Hepatocyte (in vitro differentiated cells): Measurements from ENCODE around the gene CTRL. TPM values are rescaled to one million over a fixed set of nuclear protein-coding genes. Genes with fewer than 3 reads are reported as not detected.

Experiments
- DNase-seq: peaks from one replicate; pipeline ENCODE4 v3.0.0-alpha.2; 2016; ENCODE audit warnings: low spot score
- H2AFZ ChIP-seq: fragments of 200-600 bp; sonication (generic); 2 replicates; pipeline ENCODE4 v1.6.0; 2016; ENCODE audit warnings: antibody characterized with exemption, mild to moderate bottlenecking
- H3K27ac ChIP-seq: fragments of 200-600 bp; sonication (generic); 2 replicates; pipeline ENCODE4 v1.5.1; 2016; ENCODE audit warnings: mild to moderate bottlenecking
- H3K27me3 ChIP-seq: fragments of 200-600 bp; sonication (generic); 2 replicates; pipeline ENCODE4 v1.6.1; 2016
- H3K36me3 ChIP-seq: fragments of 200-600 bp; sonication (generic); replicated peaks from 2 replicates; pipeline ENCODE4 v1.5.1; 2016; ENCODE audit warnings: low read depth; ENCODE audit not compliant: insufficient read depth
- H3K4me1 ChIP-seq: fragments of 200-600 bp; sonication (generic); 2 replicates; pipeline ENCODE4 v1.5.1; 2016; ENCODE audit warnings: mild to moderate bottlenecking, moderate library complexity; ENCODE audit not compliant: insufficient read depth
- H3K4me2 ChIP-seq: fragments of 200-600 bp; sonication (generic); 2 replicates; pipeline ENCODE4 v1.6.0; 2016
- H3K4me3 ChIP-seq: fragments of 200-600 bp; sonication (generic); 2 replicates; pipeline ENCODE4 v1.5.1; 2016; ENCODE audit warnings: mild to moderate bottlenecking
- H3K79me2 ChIP-seq: fragments of 200-600 bp; sonication (generic); 2 replicates; pipeline ENCODE4 v1.6.0; 2017; ENCODE audit warnings: mild to moderate bottlenecking
- H3K9me2 ChIP-seq: fragments of 200-600 bp; sonication (generic); replicated peaks from 2 replicates; pipeline ENCODE4 v1.6.0; 2017; ENCODE audit warnings: mild to moderate bottlenecking; ENCODE audit not compliant: insufficient read depth
- H3K9me3 ChIP-seq: fragments of 200-600 bp; sonication (generic); 2 replicates; pipeline ENCODE4 v1.5.1; 2016; ENCODE audit warnings: low read depth, mild to moderate bottlenecking
- H4K20me1 ChIP-seq: fragments of 200-600 bp; sonication (generic); 2 replicates; pipeline ENCODE4 v1.6.0; 2016; ENCODE audit warnings: mild to moderate bottlenecking; ENCODE audit not compliant: insufficient read depth, poor library complexity, severe bottlenecking
- EZH2 ChIP-seq: fragments of 200-600 bp; sonication (generic); IDR thresholded peaks from 2 replicates; pipeline ENCODE4 v1.6.1; 2016; ENCODE audit warnings: antibody characterized with exemption, mild to moderate bottlenecking, borderline replicate concordance
- EZH2phosphoT487 ChIP-seq: fragments of 200-600 bp; sonication (generic); IDR thresholded peaks from one replicate; pipeline ENCODE4 v1.6.1; 2018; ENCODE audit warnings: antibody characterized with exemption, mild to moderate bottlenecking, low read depth, moderate library complexity; ENCODE audit not compliant: unreplicated experiment, severe bottlenecking
- WGBS: methylation state at CpG from one replicate; pipeline ENCODE4 v1.1.6; 2016; ENCODE audit warnings: low lambda C conversion rate; ENCODE audit errors: missing lambda C conversion rate; 5-methylcytosine and 5-hydroxymethylcytosine counted together
- polyA plus RNA-seq: library from polyadenylated mRNA; unstranded; fragments of >200 nt; fragmentation: Nextera tagmentation; extraction: Ambion mirVana; gene quantifications from 2 replicates; pipeline ENCODE4 v1.2.1, GENCODE V29; 2016
- total RNA-seq: library from RNA; depleted of rRNA; stranded (reverse); fragments of >200 nt; gene quantifications from 2 replicates; pipeline ENCODE4 v1.2.3, GENCODE V29; 2014
- TF ChIP-seq, protein P1 (sequence below): fragments of 200-600 bp; sonication (generic); IDR thresholded peaks from 2 replicates; pipeline ENCODE4 v1.5.1; 2016; ENCODE audit warnings: antibody characterized with exemption, mild to moderate bottlenecking; ENCODE audit not compliant: poor library complexity

CTRL gene
- total and polyA plus RNA-seq, 2 experiments from 2014 or later = 0.63 to 12.5 TPM

DNA sequence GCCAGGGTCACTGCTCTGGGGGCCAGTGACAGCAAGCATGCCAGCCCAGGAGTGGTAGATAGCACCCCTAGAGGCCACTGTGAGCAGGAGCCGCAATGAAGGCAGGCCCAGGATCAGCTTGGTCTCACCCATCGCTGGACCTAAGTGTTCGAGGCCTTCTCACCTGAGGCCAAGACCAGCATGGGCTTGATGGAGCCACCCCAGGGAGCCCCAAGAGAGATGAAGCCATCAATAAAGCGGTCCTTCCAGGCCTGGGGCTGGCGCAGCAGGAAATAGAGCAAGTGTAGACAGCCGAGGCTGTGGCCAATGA, 10.5 kb upstream of the CTRL start:
- Histone ChIP-seq H2AFZ (no peak overlapping the region), H3K27me3 (no peaks in the 10 kb centered on the region), H3K4me2 (no peak overlapping the region), H3K36me3 (no peaks in the 10 kb centered on the region), H4K20me1 (no peaks in the 10 kb centered on the region), H3K4me3 (no peak overlapping the region), H3K79me2 (peaks cover 23% of the 10 kb centered on the region), H3K27ac (no peak overlapping the region), H3K9me2 (no peaks in the 10 kb centered on the region), H3K9me3 (no peaks in the 10 kb centered on the region), H3K4me1 (peaks cover 4% of the 10 kb centered on the region)
- TF ChIP-seq, protein P1, sequence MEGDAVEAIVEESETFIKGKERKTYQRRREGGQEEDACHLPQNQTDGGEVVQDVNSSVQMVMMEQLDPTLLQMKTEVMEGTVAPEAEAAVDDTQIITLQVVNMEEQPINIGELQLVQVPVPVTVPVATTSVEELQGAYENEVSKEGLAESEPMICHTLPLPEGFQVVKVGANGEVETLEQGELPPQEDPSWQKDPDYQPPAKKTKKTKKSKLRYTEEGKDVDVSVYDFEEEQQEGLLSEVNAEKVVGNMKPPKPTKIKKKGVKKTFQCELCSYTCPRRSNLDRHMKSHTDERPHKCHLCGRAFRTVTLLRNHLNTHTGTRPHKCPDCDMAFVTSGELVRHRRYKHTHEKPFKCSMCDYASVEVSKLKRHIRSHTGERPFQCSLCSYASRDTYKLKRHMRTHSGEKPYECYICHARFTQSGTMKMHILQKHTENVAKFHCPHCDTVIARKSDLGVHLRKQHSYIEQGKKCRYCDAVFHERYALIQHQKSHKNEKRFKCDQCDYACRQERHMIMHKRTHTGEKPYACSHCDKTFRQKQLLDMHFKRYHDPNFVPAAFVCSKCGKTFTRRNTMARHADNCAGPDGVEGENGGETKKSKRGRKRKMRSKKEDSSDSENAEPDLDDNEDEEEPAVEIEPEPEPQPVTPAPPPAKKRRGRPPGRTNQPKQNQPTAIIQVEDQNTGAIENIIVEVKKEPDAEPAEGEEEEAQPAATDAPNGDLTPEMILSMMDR = peak; percentile 53
- no peak for TF ChIP-seq EZH2
- DNase-seq = peak; percentile 55
- WGBS = 84% methylated on average over 6 of the region's 6 CpGs

DNA sequence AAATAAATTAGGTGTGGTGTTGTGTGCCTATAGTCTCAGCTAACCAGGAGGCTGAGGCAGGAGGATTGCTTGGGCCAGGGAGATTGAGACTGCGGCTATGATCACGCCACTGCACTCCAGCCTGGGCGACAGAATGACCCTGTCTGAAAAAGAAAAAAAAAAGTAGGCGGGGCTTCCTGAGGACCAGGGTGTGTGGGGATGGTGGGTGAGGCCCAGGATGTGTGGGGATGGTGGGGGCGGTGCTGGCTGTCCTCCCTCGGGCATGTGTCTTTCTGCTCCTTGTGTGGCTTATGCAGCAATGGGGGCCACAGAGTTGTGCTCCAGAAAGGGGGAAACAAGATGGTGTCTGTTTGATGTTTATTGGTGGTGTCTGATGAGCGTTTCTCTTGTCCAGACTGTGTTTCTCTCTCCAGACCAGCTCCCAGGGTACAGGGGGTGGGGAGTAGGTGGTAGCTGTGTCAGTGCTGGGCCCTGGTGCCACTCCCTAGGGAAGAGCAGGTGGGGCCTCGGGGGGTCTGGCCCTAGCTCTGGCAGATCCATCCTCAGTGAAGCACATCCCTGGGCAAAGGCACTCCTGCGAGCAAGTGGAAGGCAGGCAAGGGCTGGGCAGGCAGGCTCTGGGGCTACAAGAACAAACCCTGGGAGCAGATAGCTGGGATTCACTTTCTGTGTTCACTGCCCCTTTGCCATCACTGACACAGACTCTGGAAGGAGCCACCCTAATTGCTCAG, 10.0 kb upstream of the CTRL start:
- no peak overlapping the region for H3K4me2 ChIP-seq
- peaks cover 24% of the 10 kb centered on the region for H3K79me2 ChIP-seq
- no peaks in the 10 kb centered on the region for H3K9me3 ChIP-seq
- no peaks in the 10 kb centered on the region for H3K9me2 ChIP-seq
- WGBS = 91% methylated on average over 9 of the region's 9 CpGs
- no peaks in the 10 kb centered on the region for H4K20me1 ChIP-seq
- no peak overlapping the region for H2AFZ ChIP-seq
- peaks cover 8% of the 10 kb centered on the region for H3K4me1 ChIP-seq
- H3K4me3 ChIP-seq = no peak overlapping the region
- no peaks in the 10 kb centered on the region for H3K36me3 ChIP-seq
- no peak overlapping the region for H3K27ac ChIP-seq
- DNase-seq = no peak
- TF ChIP-seq, protein P1 = no peak
- TF ChIP-seq EZH2phosphoT487 (no peak), EZH2 (no peak)
- H3K27me3 ChIP-seq = no peaks in the 10 kb centered on the region

DNA sequence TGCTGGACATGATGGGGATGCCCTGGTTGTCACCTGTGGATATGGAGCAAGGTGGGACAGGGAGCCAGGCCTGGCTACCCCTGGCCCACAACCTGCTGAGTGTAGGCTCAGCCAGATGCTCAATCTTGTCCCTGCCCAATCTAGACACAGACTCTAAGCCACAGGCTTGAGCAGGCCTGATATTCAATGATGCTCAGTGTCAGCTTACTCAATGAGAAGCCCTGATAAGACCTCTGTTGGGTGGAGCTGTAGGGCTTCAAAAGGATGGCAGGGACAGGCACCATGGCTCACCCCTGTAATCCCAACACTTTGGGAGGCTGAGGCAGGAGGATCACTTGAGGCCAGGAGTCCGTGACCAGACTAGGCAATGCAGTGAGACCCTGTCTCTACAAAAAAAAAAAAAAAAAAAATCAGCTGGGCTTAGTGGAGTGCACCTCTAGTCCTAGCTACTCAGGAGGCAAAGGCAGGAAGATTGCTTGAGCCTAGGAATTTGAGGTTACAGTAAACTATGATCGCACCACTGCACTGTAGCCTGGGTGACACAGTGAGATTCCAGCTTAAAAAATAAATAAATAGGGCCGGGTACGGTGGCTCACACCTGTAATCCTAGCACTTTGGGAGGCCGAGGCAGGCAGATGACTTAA, 8.9 kb upstream of the CTRL start:
- peaks cover 24% of the 10 kb centered on the region for H3K79me2 ChIP-seq
- no peaks in the 10 kb centered on the region for H3K27me3 ChIP-seq
- no peaks in the 10 kb centered on the region for H3K9me3 ChIP-seq
- TF ChIP-seq, protein P1 = no peak
- no peak for TF ChIP-seq EZH2phosphoT487
- TF ChIP-seq EZH2 = no peak
- no peaks in the 10 kb centered on the region for H3K36me3 ChIP-seq
- 99% methylated on average over 5 of the region's 5 CpGs for WGBS
- no peaks in the 10 kb centered on the region for H3K9me2 ChIP-seq
- no peak for DNase-seq
- peaks cover 8% of the 10 kb centered on the region for H3K4me1 ChIP-seq
- H4K20me1 ChIP-seq = no peaks in the 10 kb centered on the region
- H3K4me2 ChIP-seq = no peak overlapping the region
- no peak overlapping the region for H2AFZ ChIP-seq
- H3K27ac ChIP-seq = no peak overlapping the region
- H3K4me3 ChIP-seq = no peak overlapping the region
